Stimulated activated naive CD4-positive, alpha-beta T cell (primary cell): ENCODE measurements around the gene IGF2BP2.
A peak's percentile ranks its signal among the peaks of the same experiment; 100 is the strongest.
"Not testable (repeated sequence)": the region's sequence is repeated elsewhere in the genome, so short reads cannot be mapped to it uniquely, and the experiment has no call there.

Source experiments
- DNase-seq, 6 experiments: peaks; one replicate each; lab custom pipeline; 2025; lab: John Stamatoyannopoulos, UW

Gene IGF2BP2

GRCh38 chr3:185825006-185825638, at the start of gene IGF2BP2:
Gene IGF2BP2 (minus strand): TSS chr3:185825042. CDS start chr3:185824960, 82 bp downstream.
- DNase-seq: peak in 4 of 6 experiments; percentile 8 to 30 (median 18)

- no peak for DNase-seq
These were observed 49.3 kb upstream of the IGF2BP2 start for GRCh38 chr3:185874119-185874518.

- no peak for DNase-seq
These were observed 42.8 kb upstream of the IGF2BP2 start for GRCh38 chr3:185867650-185868049.

- DNase-seq: no peak
These were observed 42.2 kb upstream of the IGF2BP2 start for GRCh38 chr3:185866995-185867394.

- no peak for DNase-seq
These were observed 41.7 kb upstream of the IGF2BP2 start for GRCh38 chr3:185866555-185866954.

GRCh38 chr3:185865247-185865646, 40.4 kb upstream of the IGF2BP2 start:
- DNase-seq: no peak

GRCh38 chr3:185864767-185865166, 39.9 kb upstream of the IGF2BP2 start:
- no peak for DNase-seq

GRCh38 chr3:185862920-185863319, 38.1 kb upstream of the IGF2BP2 start:
- DNase-seq: no peak

- DNase-seq: no peak
These were observed 34.6 kb upstream of the IGF2BP2 start for GRCh38 chr3:185859294-185859972.

- no peak for DNase-seq
These were observed 33.8 kb upstream of the IGF2BP2 start for GRCh38 chr3:185858502-185859225.

GRCh38 chr3:185857208-185857607, 32.4 kb upstream of the IGF2BP2 start:
- DNase-seq: no peak

- no peak for DNase-seq
These were observed 31.8 kb upstream of the IGF2BP2 start for GRCh38 chr3:185856652-185857051.

GRCh38 chr3:185853771-185854170, 28.9 kb upstream of the IGF2BP2 start:
- not testable (repeated sequence) for DNase-seq

- DNase-seq: no peak
These were observed 27.8 kb upstream of the IGF2BP2 start for GRCh38 chr3:185852635-185853034.

- no peak for DNase-seq
These were observed 27.1 kb upstream of the IGF2BP2 start for GRCh38 chr3:185851959-185852358.

- DNase-seq: no peak
These were observed 26.2 kb upstream of the IGF2BP2 start for GRCh38 chr3:185851046-185851445.

- no peak for DNase-seq
These were observed 22.7 kb upstream of the IGF2BP2 start for GRCh38 chr3:185847506-185847905.

GRCh38 chr3:185846037-185846436, 21.2 kb upstream of the IGF2BP2 start:
- DNase-seq: no peak

- no peak for DNase-seq
These were observed 19.2 kb upstream of the IGF2BP2 start for GRCh38 chr3:185844051-185844450.

- no peak for DNase-seq
These were observed 18.8 kb upstream of the IGF2BP2 start for GRCh38 chr3:185843635-185844034.

GRCh38 chr3:185843126-185843525, 18.3 kb upstream of the IGF2BP2 start:
- no peak for DNase-seq

- DNase-seq: no peak
These were observed 17.4 kb upstream of the IGF2BP2 start for GRCh38 chr3:185842241-185842640.

- DNase-seq: not testable (repeated sequence)
These were observed 13.7 kb upstream of the IGF2BP2 start for GRCh38 chr3:185838417-185838989.
